NCI-H2029 treated with DMSO at 0.1 percent for 48 hours (cell line): ENCODE results near the gene ATP10A.
"Not testable (repeated sequence)": the region's sequence is repeated elsewhere in the genome, so short reads cannot be mapped to it uniquely, and the experiment has no call there.

Source experiments
- DNase-seq: peaks from one replicate; lab custom pipeline; 2025; lab: John Stamatoyannopoulos, UW

The ATP10A gene

GRCh38 chr15:25771338-25771706, 91.8 kb downstream of the ATP10A start:
- DNase-seq = no peak

DNA sequence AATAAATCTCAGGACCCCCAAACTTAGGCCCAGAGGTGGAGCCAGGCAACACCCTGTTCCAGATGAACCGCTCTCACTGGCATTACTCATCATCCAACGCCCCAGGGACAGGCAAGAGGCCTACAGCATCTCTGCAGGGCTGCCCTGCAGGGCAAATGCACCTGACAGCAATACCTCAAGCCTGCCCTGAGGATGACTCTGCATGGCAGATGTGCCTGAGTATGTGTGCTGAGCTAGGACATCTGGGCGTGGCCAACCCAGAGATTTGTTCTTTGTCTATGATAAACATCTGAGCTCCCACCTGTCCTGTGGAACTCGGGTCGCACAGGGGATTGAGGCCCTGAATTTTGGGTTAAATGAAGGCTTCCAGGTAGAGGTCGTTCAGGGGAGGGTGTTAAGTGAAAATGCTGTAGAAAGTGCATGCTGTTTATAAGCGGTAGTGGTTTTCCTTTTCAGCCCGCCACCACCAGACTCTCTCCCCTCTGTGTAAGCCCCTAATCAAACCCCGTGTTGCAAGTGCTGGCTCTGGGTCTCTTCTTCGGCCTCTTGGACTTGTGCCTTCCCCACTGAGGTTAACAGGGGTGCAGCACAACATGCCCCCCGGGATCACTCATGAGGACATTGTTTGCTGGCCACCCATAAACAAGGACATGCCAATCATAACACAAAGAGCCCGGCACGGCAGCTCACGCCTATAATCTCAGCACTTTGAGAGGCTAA, 92.3 kb downstream of the ATP10A start:
- no peak for DNase-seq

GRCh38 chr15:25770031-25770430, 93.1 kb downstream of the ATP10A start:
- no peak for DNase-seq

DNA sequence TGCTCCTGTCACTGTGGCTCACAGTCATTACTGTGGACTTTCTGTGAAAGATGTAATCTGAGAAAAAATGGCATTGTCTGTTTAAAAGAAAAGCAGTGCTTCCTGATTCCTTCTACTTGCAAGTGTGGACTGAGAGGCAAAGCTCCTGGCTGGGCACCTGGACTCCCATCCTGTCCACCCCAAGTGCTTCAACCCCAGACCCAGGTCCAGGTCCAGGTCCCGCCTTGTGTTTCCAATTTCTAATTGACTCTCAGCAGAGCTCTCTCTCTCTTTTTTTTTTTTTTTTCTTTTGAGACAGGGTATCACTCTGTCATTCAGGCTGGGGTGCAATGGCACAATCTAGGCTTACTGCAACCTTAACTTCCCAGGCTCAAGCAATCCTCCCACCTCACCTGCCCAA, 94.9 kb downstream of the ATP10A start:
- no peak for DNase-seq

DNA sequence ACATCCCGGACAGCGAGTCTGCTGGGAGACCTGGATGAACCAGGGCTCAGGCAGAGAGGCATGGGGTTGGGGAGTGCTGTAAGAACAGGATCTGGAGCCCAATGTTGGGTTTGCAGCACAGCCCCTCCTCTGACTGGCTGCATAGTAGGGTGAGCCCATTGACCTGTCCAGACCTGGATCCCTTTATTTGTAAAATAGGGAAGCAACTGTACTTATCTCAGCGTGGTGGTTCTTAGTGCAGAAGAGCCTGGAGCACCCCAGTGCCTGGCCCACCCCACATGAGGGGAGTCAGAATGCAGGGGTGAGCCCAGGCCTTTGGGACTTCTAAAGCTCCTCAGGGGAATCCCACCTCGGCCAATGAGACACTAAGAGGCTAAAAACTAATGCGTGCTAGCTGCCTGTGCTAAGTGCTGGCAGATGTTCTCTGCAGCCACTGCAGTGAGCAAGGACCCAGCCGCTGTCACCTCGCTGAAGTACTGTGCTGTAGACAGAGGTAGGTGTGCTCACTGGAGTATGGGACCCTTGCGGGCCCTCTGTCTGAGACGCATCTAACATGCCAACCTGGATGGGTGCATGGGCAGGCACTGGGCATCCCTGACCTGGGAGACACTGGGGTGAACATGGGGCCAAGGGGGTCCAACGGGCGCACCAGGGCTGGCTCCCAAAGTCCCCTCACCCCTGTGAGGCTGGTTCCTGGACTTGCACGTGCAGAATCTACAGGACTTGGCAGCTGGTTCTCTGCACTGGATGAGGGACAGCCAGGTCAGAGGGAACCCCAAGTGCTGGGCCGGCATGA, 95.6 kb downstream of the ATP10A start:
- DNase-seq = no peak

DNA sequence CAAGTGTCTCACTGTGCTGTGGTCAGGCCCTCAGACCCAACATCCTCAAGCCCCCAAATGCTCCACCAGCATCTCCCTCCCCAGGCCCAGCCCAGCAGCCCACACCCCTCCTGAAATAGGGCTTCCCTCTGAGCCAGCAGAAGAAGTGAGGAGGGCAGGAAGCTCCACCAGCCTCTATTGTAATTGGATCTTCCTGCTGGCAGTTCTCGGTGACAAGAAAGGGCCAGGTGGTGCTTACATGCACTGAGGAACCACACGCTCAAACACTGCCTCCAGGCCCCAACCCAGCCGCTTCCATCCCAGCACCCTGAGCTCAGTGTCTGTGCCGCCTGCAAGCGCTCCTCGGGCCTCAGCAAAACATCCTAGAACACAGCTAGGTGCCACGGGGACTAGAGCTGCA, 96.7 kb downstream of the ATP10A start:
- no peak for DNase-seq

DNA sequence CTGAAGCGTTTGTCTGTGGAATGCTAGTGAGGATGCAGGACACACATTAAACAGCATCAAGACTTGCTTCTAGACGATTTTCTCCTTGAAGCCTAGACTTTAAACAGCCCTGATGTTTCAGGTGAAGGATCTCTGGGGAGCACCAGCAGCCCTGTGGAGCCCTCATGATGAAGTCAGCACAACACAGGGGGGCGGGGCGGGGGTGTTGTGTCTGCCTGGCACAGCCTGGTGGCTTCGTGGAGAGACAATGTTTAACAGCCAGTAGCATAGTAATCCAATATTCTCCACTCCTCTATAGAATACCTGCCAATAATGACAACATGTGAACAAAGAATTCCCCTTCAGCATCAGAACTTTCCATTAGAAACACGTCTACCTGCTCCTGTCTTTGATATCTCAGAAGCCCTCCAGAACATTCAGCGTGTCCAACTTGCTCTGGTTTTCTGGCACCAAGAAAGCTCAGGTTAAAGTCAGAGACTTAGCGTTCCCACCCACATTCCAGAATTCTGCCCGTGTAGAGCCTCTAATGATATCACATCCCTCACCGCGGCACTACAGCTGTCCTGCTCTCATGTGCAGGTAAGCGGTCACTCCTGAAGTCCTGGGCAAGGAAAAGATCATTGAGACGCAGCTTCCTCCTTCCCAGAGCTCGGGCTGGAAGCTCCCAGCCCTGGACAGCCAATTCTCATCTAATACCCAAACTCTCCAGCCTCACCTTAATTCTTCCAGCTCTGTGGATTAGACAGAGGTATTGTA, 98.0 kb downstream of the ATP10A start:
- no peak for DNase-seq

GRCh38 chr15:25763954-25764353, 99.2 kb downstream of the ATP10A start:
- no peak for DNase-seq

GRCh38 chr15:25763331-25763751, 99.8 kb downstream of the ATP10A start:
- no peak for DNase-seq

GRCh38 chr15:25761971-25762662, 101.0 kb downstream of the ATP10A start:
- no peak for DNase-seq

DNA sequence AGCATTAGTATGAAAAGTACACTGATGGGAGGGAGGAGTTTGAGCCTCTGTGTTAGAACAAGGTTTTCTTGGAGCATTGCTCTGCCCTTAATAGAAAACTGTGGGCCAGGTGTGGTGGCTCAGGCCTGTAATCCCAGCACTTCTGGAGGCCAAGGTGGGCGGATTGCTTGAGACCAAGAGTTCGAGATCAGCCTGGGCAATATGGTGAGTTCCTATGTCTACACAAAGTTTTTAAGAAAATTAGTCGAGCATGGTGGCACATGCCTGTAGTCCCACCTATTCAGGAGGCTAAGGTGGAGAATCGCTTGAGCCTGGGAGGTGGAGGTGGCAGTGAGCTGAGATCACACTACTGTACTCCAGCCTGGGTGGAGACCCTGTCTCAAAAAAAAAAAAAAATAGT, 103.7 kb downstream of the ATP10A start:
- no peak for DNase-seq

DNA sequence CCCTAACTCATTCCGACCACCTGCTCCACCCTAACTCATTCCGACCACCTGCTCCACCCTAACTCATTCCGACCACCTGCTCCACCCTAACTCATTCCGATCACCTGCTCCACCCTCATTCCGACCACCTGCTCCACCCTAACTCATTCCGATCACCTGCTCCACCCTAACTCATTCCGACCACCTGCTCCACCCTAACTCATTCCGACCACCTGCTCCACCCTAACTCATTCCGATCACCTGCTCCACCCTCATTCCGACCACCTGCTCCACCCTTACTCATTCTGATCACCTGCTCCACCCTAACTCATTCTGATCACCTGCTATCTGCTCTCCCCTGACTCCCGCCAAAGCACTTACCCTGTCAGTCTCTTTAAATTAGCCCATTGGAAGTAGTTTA, 104.5 kb downstream of the ATP10A start:
- not testable (repeated sequence) for DNase-seq

DNA sequence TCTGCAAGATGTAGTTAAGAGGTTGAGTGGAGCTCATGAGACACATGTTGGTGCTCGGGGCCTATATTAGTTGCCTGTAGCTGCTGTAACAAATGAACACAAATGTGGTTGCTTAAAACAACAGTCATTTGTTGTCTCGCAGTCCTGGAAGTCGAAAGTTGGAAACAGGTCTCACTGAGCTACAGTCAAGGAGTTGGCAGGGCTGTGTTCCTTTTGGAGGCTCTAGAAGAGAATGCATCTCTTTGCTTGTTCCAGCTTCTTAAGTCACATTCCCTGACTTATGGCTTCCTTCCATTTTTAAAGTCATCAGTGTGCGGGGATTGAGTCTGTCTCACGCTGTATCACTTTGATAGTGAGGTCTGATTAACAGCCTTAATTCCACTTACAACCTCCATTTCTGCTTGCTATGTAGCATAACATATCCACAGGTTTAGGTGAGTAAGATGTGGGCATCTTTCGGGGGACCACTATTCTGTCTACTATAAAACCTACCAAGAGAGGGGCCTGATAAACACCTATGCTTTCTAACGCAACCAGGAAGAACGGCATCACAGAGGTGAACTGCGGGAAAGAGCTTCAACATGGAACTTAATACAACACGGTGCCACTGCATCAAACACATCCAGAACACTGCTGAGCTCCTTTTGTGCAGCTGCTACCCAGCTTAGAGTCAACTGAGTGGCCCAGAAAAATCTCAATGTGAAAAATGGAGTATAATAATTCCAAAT, 119.4 kb downstream of the ATP10A start:
- DNase-seq = no peak

- DNase-seq = no peak
These were observed 120.2 kb downstream of the ATP10A start for GRCh38 chr15:25742776-25743547.

- DNase-seq = no peak
These were observed 120.9 kb downstream of the ATP10A start for GRCh38 chr15:25742041-25742730.

DNA sequence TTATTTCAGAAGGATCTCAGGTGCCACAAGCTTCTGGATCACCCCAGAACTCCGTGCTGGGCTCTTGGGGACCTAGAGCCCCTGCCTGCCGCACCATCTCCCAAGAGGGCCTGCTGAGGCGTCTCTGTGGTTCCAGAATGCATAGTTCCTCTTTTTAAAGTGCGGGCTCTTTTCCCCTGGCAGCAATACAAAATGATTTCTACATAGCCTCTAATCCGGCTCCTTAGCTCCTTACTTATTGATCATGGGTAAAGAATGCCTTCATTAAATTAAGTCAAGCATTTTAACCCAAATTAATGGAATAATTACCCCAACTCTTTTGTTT, 121.9 kb downstream of the ATP10A start:
- no peak for DNase-seq

DNA sequence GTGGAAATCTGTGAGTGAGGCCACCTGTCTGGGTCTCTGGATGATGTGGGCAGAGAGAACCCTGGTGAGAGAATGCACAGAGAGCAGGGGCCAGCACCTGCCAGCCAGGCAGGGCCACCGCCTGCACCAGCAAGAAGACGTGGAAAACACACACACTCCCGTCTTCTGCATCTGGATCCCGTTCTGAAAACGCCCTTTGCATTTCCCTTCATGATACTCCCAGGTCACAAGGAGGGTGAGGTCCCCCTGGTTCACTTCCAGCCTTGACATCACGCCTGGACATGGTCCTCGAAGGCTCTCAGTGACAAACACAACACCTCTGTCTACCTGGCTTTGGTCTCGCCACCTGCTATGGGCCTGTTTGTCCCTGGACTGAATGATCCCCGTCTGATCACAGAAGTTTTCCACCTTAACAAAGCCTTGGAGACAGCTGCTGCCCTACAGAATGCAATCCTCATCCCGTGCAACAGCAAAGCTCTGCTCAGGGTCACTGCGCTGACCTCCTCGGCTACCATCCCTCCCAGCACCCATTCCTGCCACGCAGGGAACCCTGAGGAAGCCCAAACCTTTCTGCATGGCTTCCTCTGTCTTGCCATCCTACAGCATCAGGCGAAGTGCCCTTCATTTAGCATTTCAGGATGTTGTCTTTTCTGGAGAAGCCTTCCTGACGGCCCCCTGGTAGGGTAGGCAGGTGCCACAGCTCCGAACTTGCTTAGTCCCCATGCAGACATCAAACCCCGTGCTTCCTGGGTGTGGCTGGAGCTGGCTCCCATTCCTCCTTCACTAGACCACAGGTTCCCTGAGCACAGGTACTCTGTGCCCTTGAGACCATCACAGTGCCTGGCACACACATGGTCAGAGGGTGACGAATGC, 122.5 kb downstream of the ATP10A start:
- DNase-seq = no peak

DNA sequence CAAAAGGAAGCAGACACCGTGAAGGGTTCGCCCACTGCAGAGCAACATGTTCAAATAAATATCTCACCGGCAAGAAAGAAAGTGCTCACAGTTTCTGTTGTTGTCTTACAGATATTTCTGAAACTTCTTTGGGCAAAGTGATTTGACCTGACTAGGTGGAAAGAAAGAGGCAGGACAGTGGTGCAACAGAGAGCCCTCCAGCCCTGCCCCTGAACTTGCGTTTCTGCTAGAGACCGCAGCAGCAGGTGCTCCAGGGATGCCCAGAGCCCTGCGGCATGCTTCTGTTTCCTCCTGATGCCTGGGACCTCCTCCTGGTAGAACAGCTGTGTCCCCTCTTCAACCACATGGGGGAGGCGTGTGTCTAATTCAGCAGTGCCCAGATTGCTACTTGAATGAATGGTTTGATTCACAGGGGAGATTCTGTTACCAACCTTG, 123.4 kb downstream of the ATP10A start:
- DNase-seq = no peak
